Endothelial cell of umbilical vein (primary cell): ENCODE data around the gene CAPN12. TPM values are rescaled to one million over a fixed set of nuclear protein-coding genes. Genes with fewer than 3 reads are reported as not detected.

ENCODE experiments used
- BruUV-seq: library from RNA; stranded (reverse); fragments of 400-500 nt; replicated peaks from 2 replicates; lab custom pipeline; 2021; lab: Mats Ljungman, UMichigan
- CTCF ChIA-PET: fragments of 300-600, 350-600 bp; sonication (Branson Sonifier 250); formaldehyde crosslinking; loops from one replicate; lab custom pipeline; 2021; ENCODE audit warnings: antibody characterized with exemption, inconsistent platforms; lab: Charles Lee
- POLR2A ChIA-PET: fragments of 300-600, 350-600 bp; sonication (Branson Sonifier 250); formaldehyde crosslinking; loops from one replicate; lab custom pipeline; 2021; ENCODE audit warnings: antibody characterized with exemption, inconsistent platforms; lab: Charles Lee
- DNase-seq: peaks from one replicate; pipeline ENCODE4 v3.0.0-alpha.2; 2011; ENCODE audit warnings: low read depth, low spot score
- FAIRE-seq: peaks from 2 replicates; lab custom pipeline; 2011; peaks lifted over from hg19 to GRCh38; lab: Jason Lieb, UNC
- H2AFZ ChIP-seq: 2 replicates; pipeline ENCODE4 v1.6.0; 2012; ENCODE audit warnings: low read depth, low read length, control low read depth, inconsistent platforms
- H3K27ac ChIP-seq: 2 replicates; pipeline ENCODE4 v1.5.1; 2011; ENCODE audit warnings: low read depth, mild to moderate bottlenecking, control low read depth, low read length, moderate library complexity; ENCODE audit not compliant: insufficient read depth
- H3K27me3 ChIP-seq, 2 experiments: 2 replicates each; pipeline versions ENCODE4 v1.6.0 to v1.6.1; 2011; ENCODE audit warnings: low read length in 2 of 2, mixed read lengths in 1 of 2; ENCODE audit not compliant: control insufficient read depth in 2 of 2, insufficient read depth in 2 of 2
- H3K36me3 ChIP-seq, 2 experiments: 2 replicates in 1 of 2; 3 replicates in 1 of 2; pipeline ENCODE4 v1.5.1; 2011; ENCODE audit warnings: low read length in 2 of 2, mild to moderate bottlenecking in 1 of 2, moderate library complexity in 1 of 2; ENCODE audit not compliant: control insufficient read depth in 2 of 2, insufficient read depth in 2 of 2; ENCODE audit errors: extremely low read depth in 1 of 2
- H3K4me1 ChIP-seq: 3 replicates; pipeline ENCODE4 v1.5.1; 2011; ENCODE audit warnings: mild to moderate bottlenecking, low read length; ENCODE audit not compliant: control insufficient read depth, insufficient read depth; ENCODE audit errors: extremely low read depth
- H3K4me2 ChIP-seq: 2 replicates; pipeline ENCODE4 v1.6.1; 2011; ENCODE audit warnings: low read length, control low read depth, mixed read lengths; ENCODE audit not compliant: insufficient read depth
- H3K4me3 ChIP-seq, 3 experiments: fragments of 200-600 bp in 1 of 3; sonication (generic), shearing (Covaris generic) in 1 of 3; replicated peaks in 1 of 3; 2 replicates each; pipeline ENCODE4 v1.5.1; 2011 to 2016; ENCODE audit warnings: control low read depth in 3 of 3, low read length in 3 of 3, mild to moderate bottlenecking in 2 of 3, inconsistent platforms in 1 of 3, low read depth in 1 of 3, moderate library complexity in 1 of 3; ENCODE audit not compliant: insufficient read depth in 1 of 3
- H3K79me2 ChIP-seq: 2 replicates; pipeline ENCODE4 v1.6.0; 2012; ENCODE audit warnings: low read length, inconsistent platforms; ENCODE audit not compliant: control insufficient read depth, insufficient read depth
- H3K9ac ChIP-seq: replicated peaks from 2 replicates; pipeline ENCODE3; 2011; ENCODE audit warnings: low read length, control low read depth; ENCODE audit not compliant: insufficient read depth; ENCODE audit errors: extremely low read depth
- H3K9me1 ChIP-seq: replicated peaks from 3 replicates; pipeline ENCODE4 v1.6.0; 2011; ENCODE audit warnings: mild to moderate bottlenecking, low read length; ENCODE audit not compliant: control insufficient read depth, insufficient read depth; ENCODE audit errors: extremely low read depth
- H3K9me3 ChIP-seq: replicated peaks from 2 replicates; pipeline ENCODE4 v1.5.1; 2012; ENCODE audit warnings: low read length, inconsistent platforms; ENCODE audit not compliant: control insufficient read depth, insufficient read depth
- H4K20me1 ChIP-seq: replicated peaks from 2 replicates; pipeline ENCODE3; 2011; ENCODE audit warnings: mild to moderate bottlenecking, low read length; ENCODE audit not compliant: control insufficient read depth, insufficient read depth; ENCODE audit errors: extremely low read depth
- EZH2 ChIP-seq: IDR thresholded peaks from 2 replicates; pipeline ENCODE4 v1.6.1; 2012; ENCODE audit warnings: borderline replicate concordance, low read depth, mild to moderate bottlenecking, moderate library complexity, low read length, inconsistent platforms; ENCODE audit not compliant: severe bottlenecking
- FOS ChIP-seq: IDR thresholded peaks from 2 replicates; pipeline ENCODE4 v1.6.1; 2011; ENCODE audit warnings: mild to moderate bottlenecking, low read length, moderate library complexity, borderline replicate concordance; ENCODE audit not compliant: insufficient read depth
- GATA2 ChIP-seq: IDR thresholded peaks from 2 replicates; pipeline ENCODE4 v1.7.0; 2011; ENCODE audit warnings: low read depth, mild to moderate bottlenecking, moderate library complexity, mixed read lengths, low read length; ENCODE audit not compliant: insufficient read length, insufficient read depth
- JUN ChIP-seq: IDR thresholded peaks from 2 replicates; pipeline ENCODE4 v1.6.1; 2011; ENCODE audit warnings: borderline replicate concordance, low read depth; ENCODE audit not compliant: insufficient read length, insufficient read depth
- MYC ChIP-seq: IDR thresholded peaks from one replicate; pipeline ENCODE4 v1.6.1; 2011; ENCODE audit warnings: mild to moderate bottlenecking, low read depth, low read length
- POLR2A ChIP-seq: IDR thresholded peaks from 2 replicates; pipeline ENCODE4 v1.6.1; 2012; ENCODE audit warnings: low read depth, mild to moderate bottlenecking, control low read depth, low read length
- POLR2AphosphoS5 ChIP-seq: IDR thresholded peaks from 2 replicates; pipeline ENCODE4 v1.6.1; 2012; ENCODE audit warnings: low read depth, mild to moderate bottlenecking, control low read depth, low read length, moderate library complexity; ENCODE audit not compliant: insufficient read depth
- dilution Hi-C: fragments of 300-500 bp; cut with MboI; formaldehyde crosslinking; loops from one replicate; pipeline ENCODE4 v1.15.0; 2019; ENCODE audit warnings: low sequenced_read_pairs; ENCODE audit not compliant: extremely low pct_ligation_motif_present
- intact Hi-C: fragments of 100-400 bp; cut with micrococcal nuclease; formaldehyde crosslinking; loops from one replicate; pipeline ENCODE4 v1.10.0; 2022
- polyA plus RNA-seq, 4 experiments: library from polyadenylated mRNA; depleted of rRNA in 3 of 4; stranded (reverse) in 3 of 4; unstranded in 1 of 4; fragments of >200 nt; gene quantifications; 2 replicates each; pipeline versions ENCODE4 v1.2.1 to v1.2.3, GENCODE V29; 2011 to 2012; ENCODE audit warnings: missing spikeins in 1 of 4
- total RNA-seq: library from RNA; stranded (reverse); gene quantifications from 2 replicates; pipeline ENCODE4 v1.2.3, GENCODE V29; 2021
- TF ChIP-seq, protein P1 (sequence below): IDR thresholded peaks from 2 replicates; pipeline ENCODE4 v1.6.1; 2011; ENCODE audit not compliant: insufficient read depth, insufficient read length
- TF ChIP-seq, protein P2 (sequence below), 2 donors: IDR thresholded peaks; 1 replicate in 1 of 2; 2 replicates in 1 of 2; pipeline ENCODE4 v1.5.1; 2011; ENCODE audit warnings: low read length in 2 of 2, mild to moderate bottlenecking in 2 of 2, moderate library complexity in 2 of 2, control low read depth in 1 of 2, inconsistent platforms in 1 of 2, low read depth in 1 of 2; ENCODE audit not compliant: insufficient read depth in 1 of 2; ENCODE audit errors: extremely low read depth in 1 of 2

CAPN12 gene
- total and polyA plus RNA-seq, 2 donors (not counting 3 experiments of a cell fraction or from before 2014, with no cell fraction given): 0.35 TPM; not detected in 1

DNA sequence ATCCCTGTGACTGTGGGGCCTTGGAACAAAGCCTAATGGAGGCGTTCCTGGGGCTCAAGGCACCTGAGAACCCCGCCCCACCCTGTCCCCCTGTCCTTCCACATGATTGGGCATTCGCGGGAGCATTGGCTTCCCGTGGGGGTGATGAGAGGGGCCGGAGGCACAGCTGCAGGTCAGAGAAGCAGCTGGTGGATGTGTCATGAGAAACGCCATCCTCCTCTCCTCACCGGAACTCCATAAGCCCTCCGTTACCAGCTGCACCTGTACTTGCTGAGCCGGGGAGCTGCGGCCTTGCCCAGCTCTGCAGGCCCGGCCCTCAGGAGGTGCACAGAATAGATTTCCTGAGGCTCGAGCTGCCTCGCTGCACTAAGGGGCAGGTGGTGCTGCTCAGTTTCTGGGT, 42.0 kb downstream of the CAPN12 start:
- Histone ChIP-seq H3K27ac (no peak overlapping the region), H3K27me3 (no peaks in the 10 kb centered on the region), H2AFZ (no peak overlapping the region), H3K9me3 (no peaks in the 10 kb centered on the region), H3K9me1 (no peaks in the 10 kb centered on the region), H3K4me1 (peaks cover 16% of the 10 kb centered on the region), H3K79me2 (peaks cover 51% of the 10 kb centered on the region), H3K36me3 (peaks cover 14 to 58% of the 10 kb centered on the region in 2 experiments), H4K20me1 (no peaks in the 10 kb centered on the region), H3K4me2 (no peak overlapping the region), H3K9ac (no peak overlapping the region), H3K4me3 (no peak overlapping the region)
- no peak for DNase-seq
- ChIA-PET CTCF (no interaction called here), POLR2A (no interaction called here)
- BruUV-seq: no TSS peak
- intact Hi-C loops: loop anchor here (10.0 kb wide), 1 partner anchor 297 kb away; the partner anchor contains the start of gene FAM98C
- TF ChIP-seq POLR2A (no peak), MYC (no peak), JUN (no peak), POLR2AphosphoS5 (no peak), EZH2 (no peak), GATA2 (no peak), FOS (no peak)
- TF ChIP-seq, protein P1, sequence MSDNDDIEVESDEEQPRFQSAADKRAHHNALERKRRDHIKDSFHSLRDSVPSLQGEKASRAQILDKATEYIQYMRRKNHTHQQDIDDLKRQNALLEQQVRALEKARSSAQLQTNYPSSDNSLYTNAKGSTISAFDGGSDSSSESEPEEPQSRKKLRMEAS: no peak
- TF ChIP-seq, protein P2, sequence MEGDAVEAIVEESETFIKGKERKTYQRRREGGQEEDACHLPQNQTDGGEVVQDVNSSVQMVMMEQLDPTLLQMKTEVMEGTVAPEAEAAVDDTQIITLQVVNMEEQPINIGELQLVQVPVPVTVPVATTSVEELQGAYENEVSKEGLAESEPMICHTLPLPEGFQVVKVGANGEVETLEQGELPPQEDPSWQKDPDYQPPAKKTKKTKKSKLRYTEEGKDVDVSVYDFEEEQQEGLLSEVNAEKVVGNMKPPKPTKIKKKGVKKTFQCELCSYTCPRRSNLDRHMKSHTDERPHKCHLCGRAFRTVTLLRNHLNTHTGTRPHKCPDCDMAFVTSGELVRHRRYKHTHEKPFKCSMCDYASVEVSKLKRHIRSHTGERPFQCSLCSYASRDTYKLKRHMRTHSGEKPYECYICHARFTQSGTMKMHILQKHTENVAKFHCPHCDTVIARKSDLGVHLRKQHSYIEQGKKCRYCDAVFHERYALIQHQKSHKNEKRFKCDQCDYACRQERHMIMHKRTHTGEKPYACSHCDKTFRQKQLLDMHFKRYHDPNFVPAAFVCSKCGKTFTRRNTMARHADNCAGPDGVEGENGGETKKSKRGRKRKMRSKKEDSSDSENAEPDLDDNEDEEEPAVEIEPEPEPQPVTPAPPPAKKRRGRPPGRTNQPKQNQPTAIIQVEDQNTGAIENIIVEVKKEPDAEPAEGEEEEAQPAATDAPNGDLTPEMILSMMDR (IDR thresholded peaks at IDR 0.05; ENCODE audit: extremely low read depth in 1 of 2, insufficient read depth in 1 of 2, low read depth in 1 of 2, low read length in 2 of 2): no peak
- no peak for FAIRE-seq
- dilution Hi-C loops: no loop called here
